ENCODE measurements around the gene DLX4.

DLX4 gene

GRCh38 chr17:49949634-49950033 is 19.4 kb upstream of the DLX4 start:
- DNase-seq = no peak

DNA sequence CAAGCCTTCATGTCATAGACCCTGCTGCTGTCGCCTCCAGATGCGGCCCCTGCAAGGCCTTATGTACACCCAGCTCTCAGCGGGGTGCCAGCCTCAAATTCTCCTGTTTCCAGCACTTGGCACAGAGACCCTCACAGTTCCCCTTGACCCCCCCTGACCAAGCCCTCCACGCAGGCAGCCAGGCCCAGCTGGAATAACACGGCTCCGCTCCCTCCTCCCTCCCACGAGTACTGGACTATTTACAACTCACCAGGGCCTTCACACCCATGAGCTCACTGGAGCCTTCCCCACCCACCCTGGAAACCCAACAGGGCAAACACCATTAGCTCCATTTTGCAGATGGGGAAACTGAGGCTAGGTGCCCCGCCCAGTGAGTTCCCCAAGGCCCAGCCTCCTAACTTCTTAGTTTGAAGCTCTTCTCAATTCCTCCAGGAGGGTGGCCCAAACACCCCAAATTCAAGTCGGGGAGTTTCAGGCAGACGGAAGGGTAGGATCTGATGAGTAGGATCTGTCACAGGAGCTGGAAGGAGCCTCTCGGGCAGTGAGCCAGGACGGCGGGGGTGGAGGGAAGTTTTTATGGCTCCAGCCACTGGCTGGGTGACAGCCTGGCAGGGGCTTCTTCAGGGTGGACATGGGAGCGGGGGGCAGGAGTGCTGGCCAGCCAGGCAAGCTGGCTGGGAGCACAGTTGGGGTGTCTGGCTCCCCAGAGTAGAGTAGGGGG is 17.5 kb upstream of the DLX4 start:
- no peak for DNase-seq

DNA sequence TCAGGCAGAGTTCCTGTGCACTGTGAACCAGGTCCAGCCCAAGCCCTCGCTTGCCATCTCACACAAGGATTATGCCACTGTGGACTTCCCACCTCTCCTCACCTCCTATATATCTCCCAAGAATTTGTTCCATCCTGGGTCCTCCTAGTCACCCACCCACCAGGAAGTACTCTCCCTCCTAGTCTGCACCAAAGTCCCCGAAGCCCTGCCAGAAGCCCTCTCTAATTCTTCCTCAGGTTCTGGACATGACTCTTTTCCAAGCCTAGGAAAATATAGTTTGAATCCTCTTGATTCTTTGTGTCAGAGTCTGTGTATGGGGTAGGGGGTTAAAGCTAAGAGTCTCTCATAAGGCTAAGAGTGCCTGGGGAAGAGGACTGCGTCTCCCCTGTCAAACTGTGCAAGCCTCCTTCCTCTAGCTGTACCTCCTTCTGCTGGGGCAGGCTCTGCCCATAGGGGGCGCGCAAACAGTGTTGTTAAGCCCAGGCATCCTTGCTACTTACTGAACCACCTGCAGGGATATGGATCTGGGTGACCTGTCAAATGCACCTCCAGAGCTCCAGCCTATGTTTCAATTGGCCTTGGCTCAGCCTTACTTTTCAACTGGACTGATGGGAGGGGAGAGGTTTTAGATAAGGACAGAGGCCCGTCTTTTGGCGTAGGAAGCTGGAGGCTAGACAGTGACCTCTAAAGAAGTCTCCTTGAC is 16.6 kb upstream of the DLX4 start:
- peak; percentile 84 for DNase-seq

GRCh38 chr17:49952912-49953497 is 16.0 kb upstream of the DLX4 start:
- DNase-seq = no peak

DNA sequence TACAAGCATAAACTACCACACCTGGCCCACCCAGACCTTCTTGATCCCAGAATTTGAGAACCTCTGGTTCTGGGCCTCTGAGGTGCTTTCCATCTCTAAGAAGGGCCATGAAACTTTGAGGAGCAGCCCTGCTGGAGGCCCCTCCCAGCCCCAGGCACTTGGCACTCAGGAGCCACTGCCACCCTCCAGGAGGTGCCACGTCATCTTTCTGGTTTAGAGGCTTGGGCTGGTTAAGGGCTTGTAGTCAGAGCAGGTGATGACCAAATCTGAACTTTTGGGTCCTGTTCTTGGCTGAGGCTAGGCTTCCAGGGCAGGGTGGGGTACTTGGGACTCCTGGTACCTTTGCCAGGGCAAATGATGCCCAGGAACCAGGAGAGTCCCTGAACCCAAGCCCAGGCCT is 13.8 kb upstream of the DLX4 start:
- peak; percentile 29 for DNase-seq

- DNase-seq = no peak
Measured at GRCh38 chr17:49956780-49957179, 12.2 kb upstream of the DLX4 start.

DNA sequence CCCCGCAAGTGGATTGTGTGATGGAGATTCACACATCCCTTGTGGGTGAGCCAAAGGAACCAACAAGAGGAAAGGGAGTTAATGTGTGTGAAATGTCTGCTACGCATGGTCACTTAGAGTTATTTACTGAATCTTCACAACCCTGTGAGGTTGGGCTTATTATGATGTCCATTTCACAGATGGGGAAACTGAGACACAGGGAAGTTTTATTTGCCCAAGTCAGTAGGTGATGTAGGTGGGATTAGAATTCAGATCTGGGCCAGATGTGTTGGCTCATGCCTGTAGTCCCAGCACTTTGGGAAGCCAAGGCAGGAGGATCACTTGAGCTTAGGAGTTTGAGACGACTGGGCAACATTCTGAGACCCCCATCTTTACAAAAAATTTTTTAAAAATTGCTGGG is 11.6 kb upstream of the DLX4 start:
- no peak for DNase-seq

DNA sequence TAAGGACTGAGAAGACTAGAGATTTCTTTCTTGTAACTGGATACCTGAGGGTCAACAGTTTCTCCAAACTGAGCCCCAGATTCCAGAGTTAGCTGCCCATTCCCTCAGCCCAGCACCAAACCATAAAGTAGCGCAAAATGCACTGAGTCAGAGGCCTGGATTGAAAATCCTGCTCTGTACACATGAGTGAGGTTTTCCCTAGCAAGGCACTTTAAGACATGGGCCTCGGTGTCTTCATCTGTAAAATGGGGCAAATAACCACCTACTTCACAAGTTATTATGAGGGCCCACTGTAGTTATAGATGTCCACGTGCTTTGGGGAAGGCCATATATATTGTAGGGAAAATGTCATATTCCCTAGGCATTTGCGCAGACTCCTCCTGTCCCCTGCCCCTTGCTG is 10.3 kb upstream of the DLX4 start:
- no peak for DNase-seq

- no peak for DNase-seq
Measured at GRCh38 chr17:49959183-49959935, 9.6 kb upstream of the DLX4 start.

- no peak for DNase-seq
Measured at GRCh38 chr17:49962599-49963308, 6.2 kb upstream of the DLX4 start.

- no peak for DNase-seq
Measured at GRCh38 chr17:49963309-49963625, 5.7 kb upstream of the DLX4 start.

- no peak for DNase-seq
Measured at GRCh38 chr17:49963626-49964302, 5.2 kb upstream of the DLX4 start.

- no peak for DNase-seq
Measured at GRCh38 chr17:49964303-49964768, 4.7 kb upstream of the DLX4 start.

GRCh38 chr17:49964769-49965523 is 4.0 kb upstream of the DLX4 start:
- peak; percentile 17 for DNase-seq

DNA sequence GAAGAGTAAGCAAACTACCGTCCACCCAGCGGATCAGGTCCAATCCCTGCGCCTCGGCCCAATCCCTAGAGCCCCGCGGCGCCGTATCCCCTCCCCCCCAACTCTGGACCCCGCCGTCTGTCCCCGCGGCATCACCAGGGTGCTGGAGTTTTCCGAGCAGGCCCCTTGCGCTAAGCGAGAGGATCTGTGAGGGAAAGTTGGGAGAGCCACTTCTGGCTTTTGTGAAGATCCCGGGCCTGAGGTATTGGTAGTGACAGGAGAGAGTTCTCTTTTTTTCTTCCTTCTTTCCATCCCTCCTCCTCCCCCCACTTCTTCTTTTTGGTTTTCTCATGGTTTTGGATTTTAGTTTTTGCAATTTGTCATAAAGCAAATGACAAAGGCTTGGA is 3.5 kb upstream of the DLX4 start:
- no peak for DNase-seq

DNA sequence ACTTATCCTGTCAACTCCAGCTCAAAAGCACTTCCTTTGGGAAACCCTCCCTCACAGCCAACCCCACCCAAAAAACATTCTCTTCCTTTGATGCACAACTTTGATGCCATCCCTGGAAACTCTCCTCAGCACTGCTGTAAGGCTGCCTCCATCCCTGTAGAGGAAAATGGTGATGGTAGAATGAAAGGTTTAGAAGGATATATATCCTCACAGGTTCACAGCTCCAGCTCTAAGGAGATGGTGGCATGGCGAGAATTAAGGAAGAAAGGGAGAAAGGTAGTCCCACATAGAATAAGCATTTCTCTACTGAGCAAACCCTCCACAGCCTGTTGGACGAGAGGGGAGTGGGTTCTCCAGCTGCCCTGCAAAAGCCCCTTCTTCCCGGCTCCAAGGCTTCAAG is 2.2 kb upstream of the DLX4 start:
- no peak for DNase-seq

- no peak for DNase-seq
Measured at GRCh38 chr17:49967205-49967604, 1.8 kb upstream of the DLX4 start.

DNA sequence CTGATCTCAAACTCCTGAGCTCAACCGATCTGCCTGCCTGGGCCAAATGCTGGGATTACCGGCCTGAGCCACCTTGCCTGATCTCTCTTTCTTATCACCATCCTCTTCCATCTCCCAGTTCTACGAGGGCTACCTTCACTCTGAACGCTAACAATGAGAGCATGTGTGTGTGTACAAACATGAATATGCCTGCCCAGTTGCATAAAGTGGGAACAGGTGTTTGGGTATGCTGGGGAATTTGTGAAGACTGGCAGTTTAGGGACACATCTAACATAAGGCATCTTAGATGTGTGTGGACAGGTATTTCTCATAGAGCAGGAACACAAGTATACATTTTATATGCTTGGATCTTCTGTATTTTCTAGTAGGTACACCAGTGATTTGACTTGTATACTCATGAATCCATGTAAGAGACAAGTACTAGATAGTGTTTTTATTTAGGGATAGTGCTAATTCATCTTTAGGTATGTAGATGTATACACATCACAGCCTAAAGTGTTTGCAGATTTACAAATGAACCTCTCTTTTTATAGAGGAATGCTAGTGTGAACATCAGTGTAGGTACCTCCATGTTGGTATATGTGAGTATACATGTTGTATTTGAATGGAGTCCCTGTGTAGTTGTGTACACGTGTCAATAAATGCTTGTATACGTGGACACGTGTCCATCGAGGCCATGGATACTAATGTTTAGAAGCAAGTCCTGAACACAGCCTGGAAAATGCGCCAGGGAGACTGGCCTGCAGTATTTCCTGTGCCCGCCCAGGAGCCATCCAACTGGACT is 1.2 kb upstream of the DLX4 start:
- DNase-seq = no peak

- DNase-seq = peak; percentile 79
Measured at GRCh38 chr17:49968405-49969133, 421 bp upstream of the DLX4 start.

GRCh38 chr17:49969795-49970389 is 902 bp downstream of the DLX4 start:
- DNase-seq = no peak

Measured in activated CD4-positive, alpha-beta T cell treated with anti-CD3 and anti-CD28 coated beads, Interleukin-10, Interleukin-2, amounts not matched to agents 100 ng/mL and 50 ng/mL, durations not matched to agents 16 hours and 8 hours (primary cell).